SU-DHL-6 (cell line): ENCODE measurements around the gene AGAP9.
"Not testable (repeated sequence)": the region's sequence is repeated elsewhere in the genome, so short reads cannot be mapped to it uniquely, and the experiment has no call there.

Source experiments
- CTCF ChIP-seq: fragments of 200-600 bp; sonication (generic); IDR thresholded peaks from one replicate; pipeline ENCODE4 v1.5.1; 2017; ENCODE audit warnings: antibody characterized with exemption, mild to moderate bottlenecking, low read length, moderate library complexity; ENCODE audit not compliant: insufficient read depth, poor library complexity, severe bottlenecking
- EZH2phosphoT487 ChIP-seq: fragments of 200-600 bp; sonication (generic), shearing (Covaris generic); conservative IDR thresholded peaks from 2 replicates; pipeline ENCODE4 v1.6.1; 2018; ENCODE audit warnings: mild to moderate bottlenecking, antibody characterized with exemption, low read length, moderate library complexity, mixed read lengths

- not testable (repeated sequence) for TF ChIP-seq CTCF, EZH2phosphoT487
Observed at GRCh38 chr10:47564318-47564717, 40.9 kb upstream of the AGAP9 start.
